Astrocyte (in vitro differentiated cells and primary cell): ENCODE measurements around the gene PTGIS. TPM values are rescaled to one million over a fixed set of nuclear protein-coding genes. Genes with fewer than 3 reads are reported as not detected.
A peak's percentile ranks its signal among the peaks of the same experiment; 100 is the strongest.

Experiments used
- DNase-seq: peaks from one replicate; pipeline ENCODE4 v3.0.0-alpha.2; 2010; ENCODE audit warnings: low read depth
- FAIRE-seq: peaks from 2 replicates; lab custom pipeline; 2011; peaks lifted over from hg19 to GRCh38; lab: Jason Lieb, UNC
- H2AFZ ChIP-seq: 2 replicates; pipeline ENCODE4 v1.6.0; 2012; ENCODE audit warnings: low read depth, low read length, inconsistent platforms
- H3K27ac ChIP-seq: 2 replicates; pipeline ENCODE4 v1.5.1; 2011; ENCODE audit warnings: low read depth, low read length, inconsistent platforms
- H3K27me3 ChIP-seq: 2 replicates; pipeline ENCODE4 v1.6.0; 2011; ENCODE audit warnings: low read length, inconsistent platforms; ENCODE audit not compliant: insufficient read depth
- H3K36me3 ChIP-seq: 2 replicates; pipeline ENCODE4 v1.5.1; 2011; ENCODE audit warnings: low read length, inconsistent platforms; ENCODE audit not compliant: insufficient read depth
- H3K4me1 ChIP-seq: 2 replicates; pipeline ENCODE4 v1.5.1; 2011; ENCODE audit warnings: low read length, inconsistent platforms; ENCODE audit not compliant: insufficient read depth
- H3K4me2 ChIP-seq: 2 replicates; pipeline ENCODE4 v1.6.0; 2012; ENCODE audit warnings: low read length, inconsistent platforms
- H3K4me3 ChIP-seq: 2 replicates; pipeline ENCODE4 v1.5.1; 2011; ENCODE audit warnings: low read depth, mild to moderate bottlenecking, low read length, inconsistent platforms; ENCODE audit not compliant: insufficient read depth
- H3K79me2 ChIP-seq: 2 replicates; pipeline ENCODE4 v1.6.0; 2012; ENCODE audit warnings: mild to moderate bottlenecking, low read length, inconsistent platforms; ENCODE audit not compliant: insufficient read depth
- H3K9ac ChIP-seq: 2 replicates; pipeline ENCODE4 v1.6.0; 2012; ENCODE audit warnings: mild to moderate bottlenecking, low read length, inconsistent platforms
- H3K9me3 ChIP-seq: 2 replicates; pipeline ENCODE4 v1.5.1; 2012; ENCODE audit warnings: low read depth, mild to moderate bottlenecking, low read length, inconsistent platforms; ENCODE audit not compliant: insufficient read depth
- H4K20me1 ChIP-seq: 2 replicates; pipeline ENCODE4 v1.6.0; 2012; ENCODE audit warnings: low read length, inconsistent platforms; ENCODE audit not compliant: insufficient read depth
- H3K27ac Mint-ChIP-seq: one replicate; pipeline ENCODE4 v1.8.0; 2021; ENCODE audit warnings: mild to moderate bottlenecking, mixed read lengths; ENCODE audit not compliant: unreplicated experiment
- H3K27me3 Mint-ChIP-seq: one replicate; pipeline ENCODE4 v1.8.0; 2021; ENCODE audit warnings: low read depth, mixed read lengths; ENCODE audit not compliant: unreplicated experiment
- H3K36me3 Mint-ChIP-seq: one replicate; pipeline ENCODE4 v1.8.0; 2021; ENCODE audit warnings: low read depth, mixed read lengths; ENCODE audit not compliant: unreplicated experiment
- H3K4me1 Mint-ChIP-seq: one replicate; pipeline ENCODE4 v1.8.0; 2021; ENCODE audit warnings: low read depth, mixed read lengths; ENCODE audit not compliant: unreplicated experiment
- H3K4me3 Mint-ChIP-seq: one replicate; pipeline ENCODE4 v1.8.0; 2021; ENCODE audit warnings: mild to moderate bottlenecking, moderate library complexity, mixed read lengths; ENCODE audit not compliant: unreplicated experiment
- H3K9me3 Mint-ChIP-seq: one replicate; pipeline ENCODE4 v1.8.0; 2021; ENCODE audit warnings: mild to moderate bottlenecking, mixed read lengths; ENCODE audit not compliant: unreplicated experiment
- EZH2 ChIP-seq: IDR thresholded peaks from 2 replicates; pipeline ENCODE4 v1.6.1; 2012; ENCODE audit warnings: mild to moderate bottlenecking, low read length, inconsistent platforms; ENCODE audit not compliant: insufficient read depth
- total RNA-seq: library from RNA; stranded (reverse); gene quantifications from 2 replicates; pipeline ENCODE4 v1.2.1, GENCODE V29; 2021
- TF ChIP-seq, protein P1 (sequence below): IDR thresholded peaks from 2 replicates; pipeline ENCODE4 v1.5.1; 2011; ENCODE audit warnings: low read depth, mild to moderate bottlenecking, inconsistent platforms, low read length, moderate library complexity; ENCODE audit not compliant: insufficient read depth

PTGIS gene
- total RNA-seq, 1 donor from 2014 or later: 1.9 TPM

DNA sequence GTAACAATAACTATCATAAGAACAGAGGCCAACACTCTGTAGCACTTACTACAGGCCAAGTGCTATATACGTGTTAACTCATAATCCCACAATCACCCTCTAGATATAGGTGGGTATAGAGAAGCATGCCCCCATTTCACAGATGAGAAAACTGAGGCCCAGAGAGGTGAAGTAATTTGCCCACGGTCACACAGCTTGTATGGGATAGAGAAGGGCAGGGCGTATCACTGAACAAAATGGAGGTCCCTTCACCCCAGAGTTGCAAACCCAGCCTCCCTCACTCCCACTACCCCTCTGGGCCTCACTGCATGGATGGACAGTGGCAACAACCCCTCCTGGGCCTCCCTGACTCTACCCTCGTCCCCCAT lies 31.8 kb upstream of the PTGIS start:
- Histone ChIP-seq H3K9ac (no peak overlapping the region), H3K27ac (no peak overlapping the region), H2AFZ (no peak overlapping the region), H3K4me1 (peaks cover 22% of the 10 kb centered on the region), H4K20me1 (no peaks in the 10 kb centered on the region), H3K27me3 (peaks cover 2% of the 10 kb centered on the region), H3K4me2 (no peak overlapping the region), H3K79me2 (no peaks in the 10 kb centered on the region), H3K9me3 (no peaks in the 10 kb centered on the region), H3K36me3 (no peaks in the 10 kb centered on the region), H3K4me3 (no peak overlapping the region)
- DNase-seq (no peak), FAIRE-seq (no peak)
- Mint-ChIP-seq H3K36me3 (peaks cover 2% of the 10 kb centered on the region), H3K4me1 (peaks cover 3% of the 10 kb centered on the region), H3K27ac (no peak overlapping the region), H3K4me3 (no peak overlapping the region), H3K27me3 (peaks cover 24% of the 10 kb centered on the region), H3K9me3 (peaks cover 2% of the 10 kb centered on the region)
- no peak for TF ChIP-seq EZH2
- TF ChIP-seq, protein P1, sequence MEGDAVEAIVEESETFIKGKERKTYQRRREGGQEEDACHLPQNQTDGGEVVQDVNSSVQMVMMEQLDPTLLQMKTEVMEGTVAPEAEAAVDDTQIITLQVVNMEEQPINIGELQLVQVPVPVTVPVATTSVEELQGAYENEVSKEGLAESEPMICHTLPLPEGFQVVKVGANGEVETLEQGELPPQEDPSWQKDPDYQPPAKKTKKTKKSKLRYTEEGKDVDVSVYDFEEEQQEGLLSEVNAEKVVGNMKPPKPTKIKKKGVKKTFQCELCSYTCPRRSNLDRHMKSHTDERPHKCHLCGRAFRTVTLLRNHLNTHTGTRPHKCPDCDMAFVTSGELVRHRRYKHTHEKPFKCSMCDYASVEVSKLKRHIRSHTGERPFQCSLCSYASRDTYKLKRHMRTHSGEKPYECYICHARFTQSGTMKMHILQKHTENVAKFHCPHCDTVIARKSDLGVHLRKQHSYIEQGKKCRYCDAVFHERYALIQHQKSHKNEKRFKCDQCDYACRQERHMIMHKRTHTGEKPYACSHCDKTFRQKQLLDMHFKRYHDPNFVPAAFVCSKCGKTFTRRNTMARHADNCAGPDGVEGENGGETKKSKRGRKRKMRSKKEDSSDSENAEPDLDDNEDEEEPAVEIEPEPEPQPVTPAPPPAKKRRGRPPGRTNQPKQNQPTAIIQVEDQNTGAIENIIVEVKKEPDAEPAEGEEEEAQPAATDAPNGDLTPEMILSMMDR: no peak

DNA sequence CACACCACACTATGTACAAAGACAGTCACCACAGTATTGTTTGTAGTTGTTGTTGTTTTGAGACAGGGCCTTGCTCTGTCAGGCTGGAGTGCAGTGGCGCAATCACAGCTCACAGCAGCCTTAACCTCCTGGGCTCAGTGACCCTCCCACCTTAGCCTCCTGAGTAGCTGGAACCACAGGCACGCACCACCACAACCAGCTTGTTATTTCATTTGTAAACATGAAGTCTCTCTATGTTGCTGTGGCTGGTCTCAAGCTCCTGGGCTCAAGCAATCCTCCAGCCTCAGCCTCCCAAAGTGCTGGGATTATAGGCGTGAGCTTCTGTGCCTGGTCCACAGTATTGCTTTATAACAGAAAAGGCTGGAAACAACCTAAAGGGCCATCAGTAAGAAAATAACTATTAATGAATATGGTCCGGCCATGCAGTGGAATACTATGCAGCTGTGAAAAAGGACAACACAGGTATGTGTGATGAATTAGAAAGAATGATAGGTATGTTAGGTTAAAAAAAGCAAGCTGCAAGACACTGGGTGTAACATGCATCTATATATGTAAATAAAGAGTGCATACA lies 30.0 kb upstream of the PTGIS start:
- Histone ChIP-seq H2AFZ (no peak overlapping the region), H3K27ac (no peak overlapping the region), H3K27me3 (peaks cover 2% of the 10 kb centered on the region), H4K20me1 (no peaks in the 10 kb centered on the region), H3K9me3 (no peaks in the 10 kb centered on the region), H3K4me2 (no peak overlapping the region), H3K9ac (no peak overlapping the region), H3K4me3 (no peak overlapping the region), H3K36me3 (no peaks in the 10 kb centered on the region), H3K79me2 (no peaks in the 10 kb centered on the region), H3K4me1 (peaks cover 28% of the 10 kb centered on the region)
- TF ChIP-seq, protein P1: no peak
- TF ChIP-seq EZH2: no peak
- DNase-seq (no peak), FAIRE-seq (no peak)
- peaks cover 13% of the 10 kb centered on the region for H3K4me1 Mint-ChIP-seq
- no peak overlapping the region for H3K27ac Mint-ChIP-seq
- H3K4me3 Mint-ChIP-seq: no peak overlapping the region
- peaks cover 2% of the 10 kb centered on the region for H3K9me3 Mint-ChIP-seq
- H3K36me3 Mint-ChIP-seq: peaks cover 4% of the 10 kb centered on the region
- H3K27me3 Mint-ChIP-seq: peaks cover 31% of the 10 kb centered on the region

DNA sequence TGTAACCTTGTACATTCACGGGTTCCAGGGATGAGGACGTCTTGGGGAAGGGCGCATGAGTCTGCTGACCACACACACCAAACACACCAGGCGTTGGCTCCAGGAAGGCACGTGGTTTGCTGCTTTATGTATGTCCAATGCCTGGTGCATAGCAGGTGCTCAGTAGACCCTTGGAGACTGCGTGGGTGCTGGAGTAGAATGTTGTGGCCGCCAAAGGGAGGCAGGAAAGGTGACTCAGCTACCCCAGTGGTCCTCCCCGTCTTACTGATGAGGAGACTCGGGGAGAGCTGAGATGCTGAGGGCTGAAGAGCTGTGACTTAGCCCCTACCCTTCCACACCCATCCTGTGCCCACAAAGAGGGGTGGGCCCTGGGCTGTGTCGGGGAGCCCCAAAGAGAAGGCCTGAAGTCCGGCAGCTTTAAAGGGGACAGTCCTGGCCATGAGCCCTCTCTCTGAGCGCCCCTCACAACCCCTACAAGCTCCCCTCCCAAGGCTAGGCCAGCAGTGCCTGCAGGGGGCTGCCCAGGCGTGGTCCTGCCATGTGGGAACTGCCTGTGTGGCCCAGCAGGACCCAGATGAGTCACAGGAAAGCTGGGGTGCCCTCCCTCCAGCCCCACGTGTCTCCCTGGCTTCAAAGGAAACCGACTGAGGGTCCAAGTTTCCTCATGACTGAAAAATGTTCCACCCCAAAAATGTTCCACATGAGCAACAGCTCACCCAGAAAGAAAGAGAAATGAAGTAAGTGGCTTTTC lies 28.0 kb upstream of the PTGIS start:
- peak overlapping the region; percentile 32 for H3K9ac ChIP-seq
- H3K4me1 ChIP-seq: peaks cover 28% of the 10 kb centered on the region
- H3K4me3 ChIP-seq: no peak overlapping the region
- no peaks in the 10 kb centered on the region for H4K20me1 ChIP-seq
- peaks cover 45% of the 10 kb centered on the region for H3K27me3 Mint-ChIP-seq
- H3K9me3 Mint-ChIP-seq: peaks cover 2% of the 10 kb centered on the region
- H3K4me3 Mint-ChIP-seq: no peak overlapping the region
- H3K27me3 ChIP-seq: no peaks in the 10 kb centered on the region
- H3K4me2 ChIP-seq: peak overlapping the region; percentile 42
- peak overlapping the region; percentile 5 for H2AFZ ChIP-seq
- H3K36me3 Mint-ChIP-seq: peaks cover 4% of the 10 kb centered on the region
- TF ChIP-seq, protein P1: no peak
- TF ChIP-seq EZH2: no peak
- no peaks in the 10 kb centered on the region for H3K79me2 ChIP-seq
- no peak for FAIRE-seq
- H3K27ac Mint-ChIP-seq: no peak overlapping the region
- H3K9me3 ChIP-seq: no peaks in the 10 kb centered on the region
- H3K27ac ChIP-seq: peak overlapping the region; percentile 52
- DNase-seq: peak; percentile 85
- no peaks in the 10 kb centered on the region for H3K36me3 ChIP-seq
- peaks cover 13% of the 10 kb centered on the region for H3K4me1 Mint-ChIP-seq
